Measurements from ENCODE around the gene TMEM132D. TPM values are rescaled to one million over a fixed set of nuclear protein-coding genes. Genes with fewer than 3 reads are reported as not detected.

The TMEM132D gene
- total and polyA plus RNA-seq, 2 of the 8 experiments (the other 6 are each of a cell fraction or from before 2014, with no cell fraction given), result 3.5 to 10.1 TPM

GRCh38 chr12:129109174-129110001 lies 794.4 kb downstream of the TMEM132D start:
- Histone ChIP-seq H3K4ac (replicated peaks; ENCODE audit: insufficient read length, low read depth, low read length) (no peak overlapping the region), H2BK15ac (ENCODE audit: low read length) (no peak overlapping the region), H3K79me2 (ENCODE audit: control insufficient read depth in 1 of 2, insufficient read depth in 2 of 2, low read length in 2 of 2) (no peaks in the 10 kb centered on the region), H3K36me3 (ENCODE audit: control insufficient read depth in 2 of 4, insufficient read depth in 4 of 4, low read length in 3 of 4) (no peaks in the 10 kb centered on the region), H3K27me3 (replicated peaks in 1 of 4; ENCODE audit: control insufficient read depth in 3 of 4, extremely low read depth in 1 of 4, insufficient read depth in 3 of 4, low read length in 3 of 4) (no peaks in the 10 kb centered on the region; a peak in 1 of 7 replicates), H3K14ac (ENCODE audit: insufficient read length) (no peak overlapping the region), H3K27ac (ENCODE audit: low read depth, low read length) (no peak overlapping the region), H3K23ac (ENCODE audit: insufficient read length) (no peak overlapping the region), H4K5ac (ENCODE audit: insufficient read length, low read depth, low read length) (no peak overlapping the region), H3K18ac (ENCODE audit: extremely low read depth, low read length) (no peak overlapping the region), H3K9ac (replicated peaks in 1 of 4; ENCODE audit: extremely low read depth in 1 of 4, low read depth in 3 of 4, low read length in 3 of 4) (no peak overlapping the region), H2AFZ (ENCODE audit: low read length) (no peak overlapping the region), H2BK5ac (ENCODE audit: low read depth, low read length) (no peak overlapping the region), H3K9me3 (ENCODE audit: insufficient read depth in 2 of 2, low read depth in 1 of 2, low read length in 1 of 2) (peaks cover 3 to 5% of the 10 kb centered on the region in 2 experiments; a peak in 1 of 4 replicates), H2BK12ac (ENCODE audit: low read depth, low read length) (no peak overlapping the region), H3K79me1 (ENCODE audit: low read depth, low read length) (no peaks in the 10 kb centered on the region), H4K8ac (ENCODE audit: extremely low read depth, insufficient read depth, low read length) (no peak overlapping the region), H4K91ac (replicated peaks; ENCODE audit: insufficient read length, low read length) (no peak overlapping the region), H4K20me1 (replicated peaks in 1 of 2; ENCODE audit: control insufficient read depth in 1 of 2, insufficient read depth in 2 of 2, low read length in 2 of 2) (no peaks in the 10 kb centered on the region), H3K4me2 (ENCODE audit: insufficient read depth in 1 of 2, low read depth in 2 of 2, low read length in 2 of 2) (no peak overlapping the region), H2BK120ac (replicated peaks; ENCODE audit: low read depth, low read length) (no peak overlapping the region), H3K4me3 (ENCODE audit: extremely low read depth in 1 of 4, insufficient read depth in 2 of 4, low read depth in 3 of 4, low read length in 4 of 4) (no peak overlapping the region), H3K23me2 (ENCODE audit: low read depth, low read length) (no peaks in the 10 kb centered on the region), H3K4me1 (replicated peaks in 1 of 4; ENCODE audit: control insufficient read depth in 3 of 4, insufficient read depth in 4 of 4, low read length in 3 of 4) (no peaks in the 10 kb centered on the region), H2BK20ac (ENCODE audit: low read length) (no peak overlapping the region), H2AK5ac (ENCODE audit: low read depth, low read length) (no peak overlapping the region), H3K56ac (replicated peaks; ENCODE audit: insufficient read length, low read depth, low read length) (no peak overlapping the region)
- no peak for FAIRE-seq
- no peak for DNase-seq (ENCODE audit: low read depth in 1 of 2, low spot score in 2 of 2)
- WGBS, 2 experiments (ENCODE audit: extremely low coverage in 1 of 2, insufficient coverage in 1 of 2, insufficient read length in 1 of 2, insufficient replicate concordance in 2 of 2, low coverage in 1 of 2, low lambda C conversion rate in 2 of 2, missing lambda C conversion rate in 1 of 2), result 86% methylated on average over 17 of the region's 17 CpGs; no CpG with 5 or more reads in 1 of the 2 experiments
- CTCF ChIA-PET (ENCODE audit: partially characterized antibody), result interaction anchor here (1.3 kb wide), 1 partner anchor 82 kb away, joined by 3 read pairs; no protein-coding TSS in a partner anchor
- POLR2A ChIA-PET (ENCODE audit: partially characterized antibody), result no interaction called here
- TF ChIP-seq KDM1A (IDR thresholded peaks at IDR 0.05; ENCODE audit: borderline replicate concordance, low read length) (0 out of 2 replicates have a peak, but pooled peaks have one; percentile 10), SIRT6 (IDR thresholded peaks at IDR 0.05; ENCODE audit: low read length) (no peak)

Measured in H1 (cell line).